ENCODE results near the gene CES3.

CES3 gene

DNA sequence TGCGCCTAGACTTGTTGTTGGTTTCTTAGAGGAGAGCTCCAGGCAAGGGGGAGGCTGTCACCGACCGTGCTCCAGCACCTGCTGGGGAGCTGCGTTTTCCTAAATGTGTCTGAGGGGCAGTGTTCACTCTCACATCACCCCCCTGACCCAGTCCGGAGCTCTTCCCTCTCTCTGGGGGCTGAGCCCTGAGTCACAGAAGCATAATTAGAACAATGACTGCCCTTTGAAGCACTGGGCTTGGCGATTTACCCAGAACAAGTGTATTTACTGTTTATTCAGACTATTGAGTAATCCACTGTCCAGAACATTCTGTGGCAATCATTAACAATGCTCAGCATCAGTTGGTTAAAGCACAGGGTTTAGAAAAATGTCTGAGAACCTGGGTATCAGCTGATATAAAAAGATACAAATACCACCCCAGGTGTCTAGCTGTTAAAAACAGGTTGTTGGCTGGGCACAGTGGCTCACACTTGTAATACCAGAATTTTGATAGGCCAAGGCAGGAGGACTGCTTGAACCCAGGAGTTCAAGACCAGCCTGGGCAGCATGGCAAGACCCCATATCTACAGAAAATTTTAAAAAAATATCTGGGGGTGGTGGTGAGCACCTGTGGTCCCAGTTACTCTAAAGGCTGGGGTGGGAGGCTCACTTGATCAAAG is 35.4 kb downstream of the CES3 start:
- H3K4me3 ChIP-seq (ENCODE audit: low read depth, low read length): no peak overlapping the region
- TF ChIP-seq, protein P1, sequence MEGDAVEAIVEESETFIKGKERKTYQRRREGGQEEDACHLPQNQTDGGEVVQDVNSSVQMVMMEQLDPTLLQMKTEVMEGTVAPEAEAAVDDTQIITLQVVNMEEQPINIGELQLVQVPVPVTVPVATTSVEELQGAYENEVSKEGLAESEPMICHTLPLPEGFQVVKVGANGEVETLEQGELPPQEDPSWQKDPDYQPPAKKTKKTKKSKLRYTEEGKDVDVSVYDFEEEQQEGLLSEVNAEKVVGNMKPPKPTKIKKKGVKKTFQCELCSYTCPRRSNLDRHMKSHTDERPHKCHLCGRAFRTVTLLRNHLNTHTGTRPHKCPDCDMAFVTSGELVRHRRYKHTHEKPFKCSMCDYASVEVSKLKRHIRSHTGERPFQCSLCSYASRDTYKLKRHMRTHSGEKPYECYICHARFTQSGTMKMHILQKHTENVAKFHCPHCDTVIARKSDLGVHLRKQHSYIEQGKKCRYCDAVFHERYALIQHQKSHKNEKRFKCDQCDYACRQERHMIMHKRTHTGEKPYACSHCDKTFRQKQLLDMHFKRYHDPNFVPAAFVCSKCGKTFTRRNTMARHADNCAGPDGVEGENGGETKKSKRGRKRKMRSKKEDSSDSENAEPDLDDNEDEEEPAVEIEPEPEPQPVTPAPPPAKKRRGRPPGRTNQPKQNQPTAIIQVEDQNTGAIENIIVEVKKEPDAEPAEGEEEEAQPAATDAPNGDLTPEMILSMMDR (conservative IDR thresholded peaks at IDR 0.05; ENCODE audit: low read depth, low read length): no peak
- peak; percentile 88 for DNase-seq (ENCODE audit: low read depth)

DNA sequence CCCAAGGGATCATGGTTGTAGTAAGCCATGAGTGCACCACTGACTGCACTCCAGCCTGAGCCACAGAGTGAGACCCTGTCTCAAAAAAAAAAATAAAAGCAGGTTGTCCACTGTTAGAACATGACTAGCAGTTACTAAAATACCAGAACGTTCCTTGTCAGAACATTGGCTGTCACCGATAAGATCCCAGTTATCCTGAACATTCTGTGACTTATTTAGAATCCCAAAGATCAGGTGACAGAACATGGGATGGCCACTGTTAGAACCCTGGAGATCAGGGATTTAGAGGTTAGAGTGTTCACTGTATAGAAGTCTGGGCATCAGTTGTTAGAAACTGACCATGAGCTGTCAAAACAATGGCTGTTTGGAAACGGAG is 35.9 kb downstream of the CES3 start:
- DNase-seq (ENCODE audit: low read depth): no peak
- H3K4me3 ChIP-seq (ENCODE audit: low read depth, low read length): no peak overlapping the region
- TF ChIP-seq, protein P1 (conservative IDR thresholded peaks at IDR 0.05; ENCODE audit: low read depth, low read length): no peak

DNA sequence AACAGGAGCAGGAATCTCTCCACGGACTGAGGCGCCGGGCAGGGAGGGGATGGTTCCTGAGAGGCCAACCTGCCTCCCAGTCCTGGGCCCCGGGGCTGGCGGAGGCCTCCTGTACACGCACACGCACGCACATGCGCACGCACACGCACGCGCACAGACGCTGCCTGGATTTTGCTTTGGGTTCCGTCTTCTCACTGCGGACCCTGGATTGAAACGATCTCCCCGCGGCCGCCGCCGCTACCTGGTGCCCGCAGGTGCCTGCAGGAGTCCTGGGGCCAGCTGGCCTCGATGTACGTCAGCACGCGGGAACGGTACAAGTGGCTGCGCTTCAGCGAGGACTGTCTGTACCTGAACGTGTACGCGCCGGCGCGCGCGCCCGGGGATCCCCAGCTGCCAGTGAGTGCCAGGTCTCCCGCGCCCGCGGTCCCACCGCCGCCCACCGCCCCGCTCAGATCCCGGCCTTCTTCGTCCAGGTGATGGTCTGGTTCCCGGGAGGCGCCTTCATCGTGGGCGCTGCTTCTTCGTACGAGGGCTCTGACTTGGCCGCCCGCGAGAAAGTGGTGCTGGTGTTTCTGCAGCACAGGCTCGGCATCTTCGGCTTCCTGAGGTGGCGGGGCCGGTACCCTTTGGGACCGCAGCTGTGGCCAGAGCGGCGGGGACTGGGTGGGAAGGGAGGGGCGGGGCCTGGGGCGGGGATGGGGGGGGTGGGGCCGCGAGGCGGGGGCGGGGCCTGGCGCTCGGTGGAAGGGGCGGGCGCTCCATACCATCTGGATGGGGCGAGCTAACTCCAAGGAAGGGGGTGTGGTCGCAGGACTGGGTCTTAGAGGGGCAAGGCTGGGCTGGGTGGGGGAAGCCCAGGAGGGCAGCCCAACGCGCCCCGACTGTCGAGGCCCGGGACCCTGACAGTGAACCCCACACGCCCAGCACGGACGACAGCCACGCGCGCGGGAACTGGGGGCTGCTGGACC is 39.6 kb downstream of the CES3 start:
- peak overlapping the region; percentile 65 for H3K4me3 ChIP-seq (ENCODE audit: low read depth, low read length)
- DNase-seq (ENCODE audit: low read depth): peak; percentile 37
- TF ChIP-seq, protein P1 (conservative IDR thresholded peaks at IDR 0.05; ENCODE audit: low read depth, low read length): no peak

DNA sequence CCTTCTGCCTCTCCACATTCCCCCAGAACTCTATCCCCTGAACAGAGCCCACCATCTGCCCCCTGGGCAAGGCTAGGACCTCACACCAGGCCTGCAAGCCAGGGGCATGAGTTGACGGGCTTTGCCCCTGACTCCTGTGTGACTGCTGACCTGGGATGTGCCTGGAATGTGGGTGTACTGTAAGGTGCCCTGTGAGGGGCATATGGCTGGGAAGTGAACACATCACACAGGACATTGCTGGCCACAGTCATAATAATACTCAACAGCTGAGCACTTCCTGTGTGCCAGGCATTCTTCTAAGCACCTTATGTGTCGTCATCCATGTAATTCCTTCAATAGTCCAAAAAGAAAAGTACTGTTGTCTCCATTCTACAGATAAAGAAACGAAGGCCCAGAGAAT is 40.7 kb downstream of the CES3 start:
- no peak for DNase-seq (ENCODE audit: low read depth)
- TF ChIP-seq, protein P1 (conservative IDR thresholded peaks at IDR 0.05; ENCODE audit: low read depth, low read length): no peak
- H3K4me3 ChIP-seq (ENCODE audit: low read depth, low read length): no peak overlapping the region

DNA sequence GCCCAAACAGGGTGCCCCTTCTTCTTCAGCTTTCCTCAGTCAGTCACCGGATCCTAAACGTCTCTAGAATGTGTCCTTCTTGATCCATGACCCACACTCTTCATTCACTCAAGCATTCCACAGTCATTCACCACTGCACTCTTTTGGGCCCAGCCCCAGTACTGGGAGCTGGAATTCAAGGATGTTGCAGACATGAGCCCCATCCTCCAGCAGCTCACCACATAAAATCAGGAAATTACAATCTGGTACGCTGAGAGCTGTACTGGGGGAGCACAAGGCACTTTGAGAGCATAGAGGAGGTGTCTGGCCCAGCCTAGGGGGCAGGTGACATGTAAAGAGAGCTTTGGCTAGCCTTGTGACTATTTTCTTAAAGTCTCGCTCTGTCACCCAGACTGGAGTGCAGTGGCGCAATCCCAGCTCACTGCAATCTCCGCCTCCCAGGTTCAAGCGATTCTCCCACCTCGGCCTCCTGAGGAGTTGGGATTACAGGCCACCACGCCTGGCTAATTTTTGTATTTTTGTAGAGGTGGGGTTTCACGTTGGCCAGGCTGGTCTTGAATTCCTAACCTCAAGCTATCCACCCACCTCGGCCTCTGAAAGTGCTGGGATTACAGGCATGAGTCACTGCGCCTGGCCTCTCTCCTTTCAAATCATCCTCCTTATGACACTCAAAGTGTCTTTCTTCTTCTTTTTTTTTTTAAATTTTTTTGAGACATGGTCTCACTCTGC is 46.0 kb downstream of the CES3 start:
- H3K4me3 ChIP-seq (ENCODE audit: low read depth, low read length): no peak overlapping the region
- TF ChIP-seq, protein P1 (conservative IDR thresholded peaks at IDR 0.05; ENCODE audit: low read depth, low read length): no peak
- peak; percentile 36 for DNase-seq (ENCODE audit: low read depth)

DNA sequence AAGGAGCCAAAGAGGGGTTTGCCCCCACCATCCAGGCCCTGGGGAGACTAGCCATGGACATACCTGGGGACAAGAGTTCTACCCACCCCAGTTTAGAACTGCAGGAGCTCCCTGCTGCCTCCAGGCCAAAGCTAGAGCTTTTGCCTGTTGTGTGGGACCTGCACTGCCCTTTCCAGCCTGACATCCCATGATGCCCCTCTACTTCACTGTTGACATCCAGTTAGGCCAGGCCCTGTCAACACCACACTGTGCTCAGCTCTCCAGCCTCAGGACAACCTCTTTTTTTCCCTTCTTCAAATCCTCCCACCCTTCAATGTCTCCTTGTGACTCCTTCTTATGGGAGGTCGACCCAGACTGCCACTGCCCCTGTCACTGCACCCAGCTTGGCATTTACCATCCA is 48.1 kb downstream of the CES3 start:
- TF ChIP-seq, protein P1 (conservative IDR thresholded peaks at IDR 0.05; ENCODE audit: low read depth, low read length): no peak
- DNase-seq (ENCODE audit: low read depth): no peak
- H3K4me3 ChIP-seq (ENCODE audit: low read depth, low read length): no peak overlapping the region

Measured in choroid plexus epithelial cell (primary cell).